Right lobe of liver (tissue), 6 donors: ENCODE results near the gene IL17D. TPM values are rescaled to one million over a fixed set of nuclear protein-coding genes. Genes with fewer than 3 reads are reported as not detected.
A peak's percentile ranks its signal among the peaks of the same experiment; 100 is the strongest.

Source experiments
- ATAC-seq, 4 donors: fragments of 200-7000 bp; cut with Tn5 transposase; one replicate each; pipeline ENCODE4 v1.9.1; 2020; ENCODE audit warnings: mild to moderate bottlenecking in 4 of 4, moderate library complexity in 4 of 4
- DNase-seq, 3 donors: peaks; one replicate each; pipeline ENCODE4 v3.0.0-alpha.2; 2020
- H3K27ac ChIP-seq, 3 donors: fragments of 200-600 bp; one replicate each; pipeline ENCODE4 v1.8.0; 2022
- H3K27me3 ChIP-seq, 2 donors: fragments of 200-600 bp; one replicate each; pipeline ENCODE4 v1.8.0; 2022
- H3K36me3 ChIP-seq, 4 donors: fragments of 200-600 bp; sonication (generic) in 1 of 4; one replicate each; pipeline versions ENCODE4 v1.5.1 to v1.8.0; 2017 to 2022; ENCODE audit warnings: control low read depth in 1 of 4
- H3K4me1 ChIP-seq, 4 donors: fragments of 200-600 bp; sonication (generic) in 1 of 4; one replicate each; pipeline versions ENCODE4 v1.5.1 to v1.8.0; 2017 to 2022; ENCODE audit warnings: control low read depth in 1 of 4
- H3K4me3 ChIP-seq, 3 donors: fragments of 200-600 bp; one replicate each; pipeline ENCODE4 v1.8.0; 2022
- H3K9me3 ChIP-seq, 4 donors: fragments of 200-600 bp; sonication (generic) in 1 of 4; one replicate each; pipeline versions ENCODE4 v1.5.1 to v1.8.0; 2017 to 2022; ENCODE audit warnings: control low read depth in 1 of 4
- CTCF ChIP-seq, 4 donors: fragments of 200-600 bp in 3 of 4; fragments of 450-650 bp in 1 of 4; IDR thresholded peaks; one replicate each; pipeline versions ENCODE4 v1.5.1 to v1.8.0; 2016 to 2022; ENCODE audit warnings: antibody characterized with exemption in 4 of 4, mild to moderate bottlenecking in 2 of 4
- POLR2A ChIP-seq: fragments of 450-650 bp; IDR thresholded peaks from one replicate; pipeline ENCODE4 v1.6.1; 2017; ENCODE audit warnings: antibody characterized with exemption, mild to moderate bottlenecking
- WGBS: methylation state at CpG from one replicate; pipeline ENCODE4 v1.1.6; 2018; ENCODE audit warnings: low coverage, low lambda C conversion rate; ENCODE audit not compliant: insufficient coverage; ENCODE audit errors: missing lambda C conversion rate; 5-methylcytosine and 5-hydroxymethylcytosine counted together
- intact Hi-C, 2 donors: fragments of 100-400 bp; cut with DNase I; formaldehyde crosslinking; loops; one replicate each; pipeline versions ENCODE4 v1.11.2 to v1.14.1; 2022
- total RNA-seq, 6 experiments: library from RNA; depleted of rRNA in 2 of 6; stranded (reverse); fragments of >200 nt in 2 of 6; fragmentation: NEBNext Ultra II Directional in 3 of 6; extraction: Animal tissue kit (Norgen Biotek cat#: 25700) in 3 of 6; gene quantifications; one replicate each; pipeline versions ENCODE4 v1.1.0 to v1.2.4, GENCODE V29; 2016 to 2023
- donor health status: DM: no; HTN: yes; CAD: no.
- donor health status: DM: no; HTN: no; CAD: no.
- donor health status: DM: no; HTN: no; CAD: no.
- donor health status: DM: no; HTN: yes; CAD: no.
- donor health status: DM: no; HTN: yes; CAD: no.

IL17D gene
- total RNA-seq, 6 experiments from 2014 or later = 0.19 to 0.64 (median 0.42) TPM; not detected in 3

- peak overlapping the region in 2 of 3 donors; percentile 41 to 60 for H3K4me3 ChIP-seq
- H3K27ac ChIP-seq = no peak overlapping the region
- WGBS = 2% methylated on average over 34 of the region's 98 CpGs
- DNase-seq (peak; percentile 74 to 79 (median 75)), ATAC-seq (peak; percentile 86 to 93 (median 88))
- H3K36me3 ChIP-seq = no peaks in the 10 kb centered on the region
- peaks cover 0 to 6% of the 10 kb centered on the region in 2 donors for H3K27me3 ChIP-seq
- no peaks in the 10 kb centered on the region for H3K9me3 ChIP-seq
- intact Hi-C loops = loop anchor here in 1 of 2 donors (10.0 kb wide), 1 partner anchor 209 kb away; no protein-coding TSS in a partner anchor
- TF ChIP-seq CTCF (IDR thresholded peaks at IDR 0.05) (peak; percentile 28 to 65 (median 44)), POLR2A (peak; percentile 15)
- no peaks in the 10 kb centered on the region for H3K4me1 ChIP-seq
Measured at GRCh38 chr13:20703780-20704458, 420 bp downstream of the IL17D start.

GRCh38 chr13:20704459-20705069 is 1.1 kb downstream of the IL17D start:
- 26% methylated on average over 12 of the region's 20 CpGs for WGBS
- ATAC-seq (peak in 2 of 4 donors; percentile 8 to 9), DNase-seq (no peak)
- intact Hi-C loops = loop anchor here in 1 of 2 donors (10.0 kb wide), 1 partner anchor 210 kb away; no protein-coding TSS in a partner anchor
- TF ChIP-seq POLR2A = no peak
- TF ChIP-seq CTCF (IDR thresholded peaks at IDR 0.05) = no peak
- no peaks in the 10 kb centered on the region for H3K9me3 ChIP-seq
- no peaks in the 10 kb centered on the region for H3K4me1 ChIP-seq
- peak overlapping the region in 1 of 3 donors; percentile 41 for H3K4me3 ChIP-seq
- H3K27me3 ChIP-seq = peaks cover 0 to 6% of the 10 kb centered on the region in 2 donors
- no peak overlapping the region for H3K27ac ChIP-seq
- H3K36me3 ChIP-seq = no peaks in the 10 kb centered on the region

GRCh38 chr13:20706661-20707060 is 3.2 kb downstream of the IL17D start:
- Histone ChIP-seq H3K9me3 (no peaks in the 10 kb centered on the region), H3K27me3 (peaks cover 0 to 1% of the 10 kb centered on the region in 2 donors), H3K4me3 (no peak overlapping the region), H3K27ac (no peak overlapping the region), H3K36me3 (no peaks in the 10 kb centered on the region), H3K4me1 (no peaks in the 10 kb centered on the region)
- no peak for TF ChIP-seq CTCF (IDR thresholded peaks at IDR 0.05)
- TF ChIP-seq POLR2A = no peak
- no peak for ATAC-seq
- intact Hi-C loops = loop anchor here in 1 of 2 donors (10.0 kb wide), 1 partner anchor 212 kb away; no protein-coding TSS in a partner anchor
- no CpG with 5 or more reads among the region's 5 CpGs for WGBS
- DNase-seq = no peak

GRCh38 chr13:20708216-20708615 is 4.7 kb downstream of the IL17D start:
- TF ChIP-seq CTCF (IDR thresholded peaks at IDR 0.05) (no peak), POLR2A (no peak)
- Histone ChIP-seq H3K27ac (no peak overlapping the region), H3K4me1 (peaks cover 0 to 7% (median 0%) of the 10 kb centered on the region in 4 donors), H3K27me3 (no peaks in the 10 kb centered on the region), H3K9me3 (no peaks in the 10 kb centered on the region), H3K4me3 (no peak overlapping the region), H3K36me3 (no peaks in the 10 kb centered on the region)
- intact Hi-C loops = loop anchor here in 1 of 2 donors (10.0 kb wide), 1 partner anchor 213 kb away; no protein-coding TSS in a partner anchor
- ATAC-seq (no peak), DNase-seq (no peak)
- 63% methylated on average over 2 of the region's 2 CpGs for WGBS
